Breast epithelium (tissue), 4 donors: Measurements from ENCODE around the gene DYNLT1. TPM values are rescaled to one million over a fixed set of nuclear protein-coding genes. Genes with fewer than 3 reads are reported as not detected.
"Not testable (repeated sequence)": the region's sequence is repeated elsewhere in the genome, so short reads cannot be mapped to it uniquely, and the experiment has no call there.

Experiments used
- DNase-seq, 2 donors: peaks; one replicate each; pipeline ENCODE4 v3.0.0-alpha.2; 2019; ENCODE audit warnings: low spot score in 2 of 2
- H3K27ac ChIP-seq, 2 donors: fragments of 200-600 bp; sonication (generic) in 1 of 2; one replicate each; pipeline ENCODE4 v1.5.1; 2016 to 2019; ENCODE audit warnings: mild to moderate bottlenecking in 1 of 2
- H3K27me3 ChIP-seq, 2 donors: fragments of 200-600 bp; sonication (generic) in 1 of 2; one replicate each; pipeline versions ENCODE4 v1.5.1 to v1.6.0; 2017 to 2019; ENCODE audit warnings: control low read depth in 1 of 2, mild to moderate bottlenecking in 1 of 2
- H3K36me3 ChIP-seq: fragments of 200-600 bp; one replicate; pipeline ENCODE4 v1.5.1; 2019
- H3K4me1 ChIP-seq, 2 donors: fragments of 200-600 bp; sonication (generic); one replicate each; pipeline ENCODE4 v1.5.1; 2016 to 2019; ENCODE audit warnings: control low read depth in 1 of 2
- H3K4me3 ChIP-seq, 3 donors: fragments of 200-600 bp; sonication (generic); 1 replicate in 2 of 3; 2 replicates in 1 of 3; pipeline ENCODE4 v1.5.1; 2016 to 2019; ENCODE audit warnings: mild to moderate bottlenecking in 3 of 3, moderate library complexity in 2 of 3
- H3K9me3 ChIP-seq, 2 donors: fragments of 200-600 bp; sonication (generic) in 1 of 2; one replicate each; pipeline ENCODE4 v1.5.1; 2016 to 2019; ENCODE audit warnings: control low read depth in 1 of 2
- CTCF ChIP-seq, 3 donors: fragments of 450-650 bp; IDR thresholded peaks; one replicate each; pipeline ENCODE4 v1.5.1; 2016 to 2017; ENCODE audit warnings: antibody characterized with exemption in 3 of 3, mild to moderate bottlenecking in 3 of 3, moderate library complexity in 3 of 3
- POLR2A ChIP-seq: fragments of 450-650 bp; IDR thresholded peaks from one replicate; pipeline ENCODE4 v1.6.1; 2016; ENCODE audit warnings: antibody characterized with exemption, mild to moderate bottlenecking, moderate library complexity
- POLR2AphosphoS5 ChIP-seq, 3 donors: sonication (generic); formaldehyde crosslinking; IDR thresholded peaks; one replicate each; pipeline ENCODE4 v1.6.1; 2017; ENCODE audit warnings: antibody characterized with exemption in 3 of 3
- intact Hi-C: fragments of 100-400 bp; cut with DNase I; formaldehyde crosslinking; loops from one replicate; pipeline ENCODE4 v1.15.1; 2023; ENCODE audit warnings: low total_unique reads
- total RNA-seq, 3 donors: library from RNA; depleted of rRNA; stranded (reverse); fragments of >200 nt; gene quantifications; one replicate each; pipeline ENCODE4 v1.1.0, GENCODE V29; 2016

DYNLT1 gene
- total RNA-seq, 3 donors from 2014 or later: 48.2 to 76.1 (median 73.4) TPM

- TF ChIP-seq POLR2A (no peak), CTCF (IDR thresholded peaks at IDR 0.05) (no peak), POLR2AphosphoS5 (IDR thresholded peaks at IDR 0.05) (no peak)
- intact Hi-C loops: no loop called here
- H3K4me1 ChIP-seq: no peaks in the 10 kb centered on the region
- no peak overlapping the region for H3K4me3 ChIP-seq
- H3K9me3 ChIP-seq: no peaks in the 10 kb centered on the region
- DNase-seq: no peak
- H3K27me3 ChIP-seq: no peaks in the 10 kb centered on the region
- peak overlapping the region; percentile 46 to 72 for H3K27ac ChIP-seq
- no peaks in the 10 kb centered on the region for H3K36me3 ChIP-seq
Measured at GRCh38 chr6:158684745-158685324, 40.3 kb upstream of the DYNLT1 start.

GRCh38 chr6:158684311-158684710 lies 39.8 kb upstream of the DYNLT1 start:
- no peaks in the 10 kb centered on the region for H3K36me3 ChIP-seq
- H3K4me1 ChIP-seq: no peaks in the 10 kb centered on the region
- H3K4me3 ChIP-seq: no peak overlapping the region
- no peaks in the 10 kb centered on the region for H3K9me3 ChIP-seq
- H3K27ac ChIP-seq: peak overlapping the region in 1 of 2 donors; percentile 4
- intact Hi-C loops: no loop called here
- DNase-seq: no peak
- TF ChIP-seq POLR2AphosphoS5 (IDR thresholded peaks at IDR 0.05) (no peak), POLR2A (no peak), CTCF (IDR thresholded peaks at IDR 0.05) (no peak)
- no peaks in the 10 kb centered on the region for H3K27me3 ChIP-seq

GRCh38 chr6:158680481-158680880 lies 35.9 kb upstream of the DYNLT1 start:
- Histone ChIP-seq H3K4me1 (no peaks in the 10 kb centered on the region), H3K9me3 (no peaks in the 10 kb centered on the region), H3K4me3 (no peak overlapping the region), H3K27ac (no peak overlapping the region), H3K27me3 (no peaks in the 10 kb centered on the region), H3K36me3 (no peaks in the 10 kb centered on the region)
- no peak for TF ChIP-seq CTCF (IDR thresholded peaks at IDR 0.05)
- no peak for TF ChIP-seq POLR2AphosphoS5 (IDR thresholded peaks at IDR 0.05)
- no peak for TF ChIP-seq POLR2A
- intact Hi-C loops: no loop called here
- no peak for DNase-seq

GRCh38 chr6:158680015-158680414 lies 35.5 kb upstream of the DYNLT1 start:
- TF ChIP-seq CTCF (IDR thresholded peaks at IDR 0.05) (no peak), POLR2AphosphoS5 (IDR thresholded peaks at IDR 0.05) (no peak), POLR2A (no peak)
- intact Hi-C loops: no loop called here
- no peaks in the 10 kb centered on the region for H3K27me3 ChIP-seq
- no peaks in the 10 kb centered on the region for H3K4me1 ChIP-seq
- H3K4me3 ChIP-seq: no peak overlapping the region
- H3K36me3 ChIP-seq: no peaks in the 10 kb centered on the region
- no peak for DNase-seq
- H3K27ac ChIP-seq: no peak overlapping the region
- H3K9me3 ChIP-seq: no peaks in the 10 kb centered on the region

- no peak for TF ChIP-seq POLR2A
- no peak for TF ChIP-seq POLR2AphosphoS5 (IDR thresholded peaks at IDR 0.05)
- no peak for TF ChIP-seq CTCF (IDR thresholded peaks at IDR 0.05)
- no peak for DNase-seq
- Histone ChIP-seq H3K9me3 (no peaks in the 10 kb centered on the region), H3K27ac (no peak overlapping the region), H3K4me1 (no peaks in the 10 kb centered on the region), H3K4me3 (no peak overlapping the region), H3K27me3 (no peaks in the 10 kb centered on the region), H3K36me3 (no peaks in the 10 kb centered on the region)
- intact Hi-C loops: no loop called here
Measured at GRCh38 chr6:158677906-158678578, 33.5 kb upstream of the DYNLT1 start.

- H3K4me3 ChIP-seq, intact Hi-C loops, H3K36me3 ChIP-seq, H3K9me3 ChIP-seq, H3K27ac ChIP-seq, DNase-seq, H3K4me1 ChIP-seq, H3K27me3 ChIP-seq: not testable (repeated sequence)
Measured at GRCh38 chr6:158677094-158677493, 32.6 kb upstream of the DYNLT1 start.
